GM20000 (cell line): Measurements from ENCODE around the gene PSMB7.

ENCODE experiments used
- DNase-seq: peaks from one replicate; pipeline ENCODE4 v3.0.0; 2012; ENCODE audit warnings: low spot score
- TF ChIP-seq, protein P1 (sequence below): IDR thresholded peaks from 2 replicates; pipeline ENCODE4 v1.5.1; 2012; ENCODE audit warnings: mild to moderate bottlenecking, control low read depth; ENCODE audit errors: extremely low read depth, missing control alignments

The PSMB7 gene

GRCh38 chr9:124359855-124360678, 55.2 kb downstream of the PSMB7 start:
- TF ChIP-seq, protein P1, sequence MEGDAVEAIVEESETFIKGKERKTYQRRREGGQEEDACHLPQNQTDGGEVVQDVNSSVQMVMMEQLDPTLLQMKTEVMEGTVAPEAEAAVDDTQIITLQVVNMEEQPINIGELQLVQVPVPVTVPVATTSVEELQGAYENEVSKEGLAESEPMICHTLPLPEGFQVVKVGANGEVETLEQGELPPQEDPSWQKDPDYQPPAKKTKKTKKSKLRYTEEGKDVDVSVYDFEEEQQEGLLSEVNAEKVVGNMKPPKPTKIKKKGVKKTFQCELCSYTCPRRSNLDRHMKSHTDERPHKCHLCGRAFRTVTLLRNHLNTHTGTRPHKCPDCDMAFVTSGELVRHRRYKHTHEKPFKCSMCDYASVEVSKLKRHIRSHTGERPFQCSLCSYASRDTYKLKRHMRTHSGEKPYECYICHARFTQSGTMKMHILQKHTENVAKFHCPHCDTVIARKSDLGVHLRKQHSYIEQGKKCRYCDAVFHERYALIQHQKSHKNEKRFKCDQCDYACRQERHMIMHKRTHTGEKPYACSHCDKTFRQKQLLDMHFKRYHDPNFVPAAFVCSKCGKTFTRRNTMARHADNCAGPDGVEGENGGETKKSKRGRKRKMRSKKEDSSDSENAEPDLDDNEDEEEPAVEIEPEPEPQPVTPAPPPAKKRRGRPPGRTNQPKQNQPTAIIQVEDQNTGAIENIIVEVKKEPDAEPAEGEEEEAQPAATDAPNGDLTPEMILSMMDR: no peak
- DNase-seq: no peak

DNA sequence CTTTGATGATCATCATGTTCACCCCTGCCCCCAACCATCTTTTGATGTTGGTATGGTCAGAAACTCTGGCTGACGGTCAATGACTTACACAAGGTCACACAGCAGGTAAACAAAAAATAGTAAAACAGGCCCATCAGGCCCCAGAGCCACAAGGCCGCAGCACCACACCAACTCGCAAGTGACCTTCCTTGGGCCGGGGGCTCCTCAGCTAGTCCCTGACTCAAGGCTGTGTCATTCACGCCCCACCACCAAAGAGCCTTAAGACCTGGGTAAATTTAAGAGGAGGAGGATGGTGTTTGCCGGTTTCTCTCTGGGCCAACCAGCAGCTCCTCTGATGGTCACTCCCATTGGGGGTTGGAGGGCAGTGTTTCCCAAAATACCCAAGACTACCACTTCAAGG, 55.8 kb downstream of the PSMB7 start:
- no peak for DNase-seq
- TF ChIP-seq, protein P1: no peak

- TF ChIP-seq, protein P1: no peak
- no peak for DNase-seq
These were observed 56.6 kb downstream of the PSMB7 start for GRCh38 chr9:124358631-124359030.

DNA sequence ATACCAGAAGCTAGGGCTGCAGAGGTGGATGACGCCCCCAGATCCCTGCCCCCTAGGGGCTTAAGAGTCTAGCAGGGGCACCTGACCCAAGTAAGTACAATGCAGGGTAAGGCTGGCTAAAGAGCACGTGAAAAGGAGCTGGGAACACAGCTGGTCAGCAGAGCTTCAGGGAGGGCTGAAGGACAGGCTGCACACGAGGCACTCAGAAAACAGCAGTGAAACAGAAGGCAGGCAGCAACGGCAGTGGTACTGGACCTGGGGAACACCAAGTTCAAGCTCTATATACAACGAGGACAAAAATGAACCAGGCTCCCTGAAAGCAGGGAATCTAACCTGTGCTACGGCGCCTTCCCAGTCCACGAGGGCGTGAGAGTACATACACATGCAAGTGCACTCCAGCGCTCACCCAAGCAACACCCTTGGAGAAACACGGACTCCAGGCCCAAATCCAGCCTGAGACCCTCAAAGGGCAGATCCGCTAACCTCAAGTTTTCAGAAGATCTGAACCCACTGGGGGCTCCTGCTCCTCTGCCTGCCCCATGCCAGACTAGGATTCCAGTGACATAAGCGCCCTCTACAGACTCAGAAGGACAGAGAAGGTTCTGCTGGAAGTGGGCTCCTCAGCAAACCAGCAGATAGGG, 57.4 kb downstream of the PSMB7 start:
- TF ChIP-seq, protein P1: no peak
- no peak for DNase-seq

GRCh38 chr9:124356745-124357390, 58.4 kb downstream of the PSMB7 start:
- DNase-seq: no peak

DNA sequence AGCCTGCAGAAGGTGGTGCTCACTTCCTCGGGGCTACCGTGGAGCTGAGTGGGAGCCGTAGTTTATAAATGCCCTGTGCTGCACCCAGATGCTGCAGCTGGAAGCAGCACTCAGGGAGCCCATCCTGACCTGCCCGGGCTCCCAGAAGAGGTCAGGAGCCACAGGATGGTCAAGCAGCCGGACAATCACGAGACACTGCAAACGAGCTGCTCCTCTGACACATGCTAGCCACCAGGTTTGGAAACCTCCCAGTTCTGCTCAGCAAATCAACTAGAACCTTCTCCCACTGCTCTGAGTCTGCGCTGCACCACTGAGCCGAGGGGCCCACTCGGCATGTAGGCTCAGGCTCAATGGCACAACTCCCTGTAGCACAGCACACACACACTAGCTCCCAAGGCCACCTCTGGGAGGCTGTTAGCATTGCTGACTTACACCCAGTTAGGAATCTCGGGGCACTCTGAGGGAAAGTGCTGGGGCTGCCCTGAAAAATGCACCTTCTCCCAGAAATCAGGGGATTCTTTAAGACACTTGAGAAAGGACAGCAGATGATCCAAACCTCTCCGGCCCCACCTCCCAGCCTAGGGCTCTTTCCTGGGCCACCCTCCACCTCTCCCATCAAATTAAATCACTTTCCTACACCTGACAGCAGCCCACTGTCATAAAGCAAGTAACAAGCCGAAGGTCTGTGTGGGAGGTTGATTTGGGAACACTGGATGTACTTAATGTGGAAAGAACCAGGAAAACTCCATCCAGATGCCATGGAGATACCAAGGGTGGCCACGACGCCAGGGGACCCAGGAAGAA, 59.1 kb downstream of the PSMB7 start:
- no peak for DNase-seq
- TF ChIP-seq, protein P1: no peak

More at GRCh38 chr9:124356745-124357390, 58.4 kb downstream of the PSMB7 start:
- TF ChIP-seq, protein P1: no peak
